AG08395 (cell line): ENCODE data around the gene ANKRD37.

Experiments used
- DNase-seq: peaks from one replicate; pipeline ENCODE4 v3.0.0; 2012; ENCODE audit warnings: mixed read lengths, low spot score

Gene ANKRD37

GRCh38 chr4:185421366-185422124 lies 24.9 kb downstream of the ANKRD37 start:
- peak; percentile 28 for DNase-seq

DNA sequence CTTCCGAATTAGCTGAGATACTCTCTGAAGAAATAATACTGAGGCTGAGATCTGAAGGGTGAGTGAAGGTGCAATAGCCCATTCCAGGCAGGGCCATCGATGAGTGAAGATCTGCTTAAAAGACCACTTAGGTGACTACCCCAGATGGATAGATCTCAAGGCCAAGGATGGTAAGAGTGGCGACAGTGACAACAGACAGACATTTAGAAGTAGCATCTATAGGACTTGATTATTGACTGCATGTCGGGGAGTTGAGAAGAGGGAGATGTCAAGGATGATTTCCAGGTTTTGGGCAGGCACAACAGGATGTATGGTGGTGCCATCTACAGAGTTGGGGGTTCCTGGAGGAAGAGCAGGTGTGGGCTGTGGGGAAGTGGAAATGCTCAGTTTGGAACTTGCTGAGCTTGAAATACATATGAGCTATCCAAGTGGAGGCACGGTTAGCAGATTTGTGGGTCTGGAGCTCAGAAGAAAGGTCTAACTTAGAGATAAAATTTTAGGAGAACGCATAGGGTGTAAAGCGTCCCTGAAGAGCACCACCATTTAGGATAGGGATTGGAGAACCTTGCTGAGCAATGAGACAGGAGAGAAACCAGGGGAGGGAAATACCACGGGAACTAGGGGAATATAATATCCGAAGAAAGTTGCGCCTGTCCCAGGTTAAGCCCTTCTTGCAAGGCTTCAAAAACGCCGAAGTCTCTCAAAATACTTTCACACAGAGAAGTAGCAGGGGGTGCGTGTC lies 28.4 kb downstream of the ANKRD37 start:
- peak; percentile 57 for DNase-seq

GRCh38 chr4:185425647-185426352 lies 29.2 kb downstream of the ANKRD37 start, which contains the start of gene UFSP2:
TSS of gene UFSP2 (minus strand) at chr4:185425964. CDS start at chr4:185425868, 96 bp downstream.
- DNase-seq, result peak; percentile 93

DNA sequence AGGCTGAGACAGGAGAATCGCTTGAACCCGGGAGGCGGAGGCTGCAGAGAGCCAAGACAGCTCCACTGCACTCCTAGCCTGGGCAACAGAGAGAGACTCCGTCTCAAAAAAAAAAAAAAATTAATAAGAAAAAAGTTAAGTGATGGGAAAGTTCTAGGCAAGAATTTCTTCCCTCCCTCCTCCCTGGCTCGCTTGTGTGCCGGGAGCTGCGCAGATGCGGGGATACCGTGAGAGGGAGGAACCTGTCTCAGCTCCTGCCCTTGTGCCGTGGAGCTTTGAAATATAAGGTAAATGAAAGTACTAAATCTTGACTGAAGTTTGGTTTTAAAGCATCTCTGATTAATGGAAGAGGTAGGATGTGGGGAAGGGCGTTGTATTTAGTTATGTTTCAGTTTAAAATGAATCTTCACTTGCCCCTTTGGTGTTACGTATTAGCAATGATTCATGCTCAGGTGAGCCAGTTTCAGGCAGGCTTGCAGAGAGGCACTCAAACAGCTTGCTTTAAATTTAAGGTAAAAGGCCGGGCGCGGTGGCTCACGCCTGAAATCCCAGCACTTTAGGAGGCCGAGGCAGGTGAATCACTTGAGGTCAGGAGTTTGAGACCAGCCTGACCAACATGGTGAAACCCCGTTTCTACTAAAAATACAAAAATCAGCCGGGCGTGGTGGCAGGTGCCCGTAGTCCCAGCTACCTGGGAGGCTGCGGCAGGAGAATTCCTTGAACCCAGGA lies 30.5 kb downstream of the ANKRD37 start:
- no peak for DNase-seq

GRCh38 chr4:185429660-185430059 lies 33.0 kb downstream of the ANKRD37 start:
- no peak for DNase-seq

GRCh38 chr4:185435466-185435865 lies 38.8 kb downstream of the ANKRD37 start:
- no peak for DNase-seq

DNA sequence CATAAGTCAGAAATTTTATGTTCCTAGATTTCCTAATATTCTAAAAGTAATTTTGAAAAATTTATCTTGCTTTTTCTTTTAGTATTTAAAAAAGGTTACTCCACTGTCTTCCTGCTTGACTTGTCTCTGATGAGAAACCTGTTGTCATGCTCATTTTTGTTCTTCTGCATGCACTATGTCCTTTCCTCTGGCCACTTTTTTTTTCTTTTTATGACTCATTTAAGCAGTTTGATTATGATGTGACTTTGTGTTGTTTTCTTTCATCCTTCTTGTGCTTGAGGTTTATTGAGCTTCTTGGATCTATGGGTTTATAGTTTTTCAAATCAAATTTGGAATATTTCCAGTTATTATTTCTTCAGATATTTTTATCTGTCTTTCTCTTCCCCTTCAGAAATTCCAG lies 41.2 kb downstream of the ANKRD37 start:
- DNase-seq, result no peak

- DNase-seq, result no peak
Observed at GRCh38 chr4:185441479-185441878, 44.8 kb downstream of the ANKRD37 start.

- no peak for DNase-seq
Observed at GRCh38 chr4:185445209-185445608, 48.6 kb downstream of the ANKRD37 start.
